ENCODE data around the gene CMTM3. TPM values are rescaled to one million over a fixed set of nuclear protein-coding genes. Genes with fewer than 3 reads are reported as not detected.

Gene CMTM3
- total RNA-seq, 1 experiment from 2014 or later = 12.8 TPM

DNA sequence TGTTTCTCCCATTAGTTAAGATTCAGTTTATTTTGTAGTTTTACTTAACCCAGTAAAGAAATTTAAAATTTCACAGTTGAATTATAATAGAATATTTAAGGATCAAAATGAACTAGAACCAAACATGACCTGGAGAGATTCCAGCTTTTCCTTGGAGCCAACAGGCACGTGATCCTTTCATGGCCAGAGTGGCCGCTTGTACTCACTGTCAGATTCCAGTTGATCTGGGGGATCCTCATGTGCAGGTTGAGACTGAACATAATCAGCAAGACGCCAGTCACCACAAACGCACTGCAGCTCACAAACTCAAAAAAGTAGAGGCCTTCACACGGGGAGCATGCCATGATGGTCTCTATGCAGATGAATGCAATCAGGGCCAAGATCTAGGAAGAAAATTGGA, 31.7 kb downstream of the CMTM3 start:
- CTCF ChIA-PET = interaction anchor here (1.5 to 3.2 kb wide), 2 partner anchors 15 kb away, joined by 6 to 10 read pairs; no protein-coding TSS in a partner anchor
- ATAC-seq (no peak), DNase-seq (ENCODE audit: low read depth, low spot score) (no peak)
- Histone ChIP-seq H3K4me1 (ENCODE audit: control insufficient read depth in 1 of 2, insufficient read depth in 2 of 2, low read length in 2 of 2) (peaks cover 4 to 11% of the 10 kb centered on the region in 2 experiments; a peak in 2 of 4 replicates), H3K27ac (ENCODE audit: low read depth, low read length) (no peak overlapping the region), H3K9me2 (ENCODE audit: insufficient read depth) (no peaks in the 10 kb centered on the region), H3K4me3 (replicated peaks in 1 of 2; ENCODE audit: low read depth in 1 of 2, low read length in 2 of 2) (no peak overlapping the region), H3K9ac (ENCODE audit: low read length) (no peak overlapping the region), H4K20me1 (ENCODE audit: insufficient read depth) (no peaks in the 10 kb centered on the region), H3K79me2 (ENCODE audit: insufficient read depth, low read length) (peaks cover 2% of the 10 kb centered on the region; the same call in 1 of the 2 replicates), H3K36me3 (ENCODE audit: control insufficient read depth in 1 of 2, insufficient read depth in 2 of 2, low read length in 2 of 2) (no peaks in the 10 kb centered on the region), H3K27me3 (ENCODE audit: insufficient read depth, low read length) (no peaks in the 10 kb centered on the region), H3K4me2 (ENCODE audit: low read length) (no peak overlapping the region), H2AFZ (ENCODE audit: low read depth, low read length, poor library complexity, severe bottlenecking) (no peak overlapping the region), H3K9me3 (ENCODE audit: control insufficient read depth in 1 of 2, insufficient read depth in 1 of 2, low read depth in 1 of 2, low read length in 2 of 2) (no peaks in the 10 kb centered on the region)
- RAD21 ChIA-PET (ENCODE audit: low non-redundant PET in 1 of 2, low total read pairs in 2 of 2, uncharacterized antibody in 2 of 2, unreplicated experiment in 2 of 2) = no interaction called here
- POLR2A ChIA-PET = no interaction called here
- intact Hi-C loops (cut with micrococcal nuclease) = no loop called here
- no peak for TF ChIP-seq ZFX (IDR thresholded peaks at IDR 0.05)
- TF ChIP-seq SP1 (IDR thresholded peaks at IDR 0.05; ENCODE audit: low read depth) = no peak
- TF ChIP-seq ELF1 (IDR thresholded peaks at IDR 0.05; ENCODE audit: borderline replicate concordance, low read depth) = no peak
- TF ChIP-seq YY1 (IDR thresholded peaks at IDR 0.05; ENCODE audit: extremely low read depth, insufficient replicate concordance, low read depth, low read length) = no peak
- TF ChIP-seq SIN3A (IDR thresholded peaks at IDR 0.05; ENCODE audit: low read depth) = no peak
- no peak for TF ChIP-seq EZH2 (IDR thresholded peaks at IDR 0.05)
- TF ChIP-seq EZH2phosphoT487 (IDR thresholded peaks at IDR 0.05; ENCODE audit: borderline replicate concordance) = no peak
- TF ChIP-seq CBX3 (IDR thresholded peaks at IDR 0.05; ENCODE audit: low read depth) = no peak
- no peak for TF ChIP-seq RAD21 (IDR thresholded peaks at IDR 0.05; ENCODE audit: low read depth)
- TF ChIP-seq, protein P1, sequence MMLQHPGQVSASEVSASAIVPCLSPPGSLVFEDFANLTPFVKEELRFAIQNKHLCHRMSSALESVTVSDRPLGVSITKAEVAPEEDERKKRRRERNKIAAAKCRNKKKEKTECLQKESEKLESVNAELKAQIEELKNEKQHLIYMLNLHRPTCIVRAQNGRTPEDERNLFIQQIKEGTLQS (IDR thresholded peaks at IDR 0.05) = no peak
- TF ChIP-seq CTCF (IDR thresholded peaks at IDR 0.05 in 2 of 3, conservative IDR thresholded peaks at IDR 0.05 in 1 of 3; ENCODE audit: borderline replicate concordance in 1 of 3, insufficient read depth in 1 of 3, low read depth in 2 of 3, low read length in 2 of 3) = no peak
- TF ChIP-seq CEBPB (IDR thresholded peaks at IDR 0.05; ENCODE audit: low read depth) = no peak
- no peak for TF ChIP-seq SRF (IDR thresholded peaks at IDR 0.05; ENCODE audit: low read depth)
- no peak for TF ChIP-seq ZNF274 (IDR thresholded peaks at IDR 0.05; ENCODE audit: low read depth, low read length)
- BruUV-seq (replicated peaks) = no TSS peak

All from HCT116 (cell line).